ENCODE measurements around the gene DEFB129. TPM values are rescaled to one million over a fixed set of nuclear protein-coding genes. Genes with fewer than 3 reads are reported as not detected.
"Not testable (repeated sequence)": the region's sequence is repeated elsewhere in the genome, so short reads cannot be mapped to it uniquely, and the experiment has no call there.

DEFB129 gene
- total RNA-seq, 4 donors from 2014 or later, result not detected

DNA sequence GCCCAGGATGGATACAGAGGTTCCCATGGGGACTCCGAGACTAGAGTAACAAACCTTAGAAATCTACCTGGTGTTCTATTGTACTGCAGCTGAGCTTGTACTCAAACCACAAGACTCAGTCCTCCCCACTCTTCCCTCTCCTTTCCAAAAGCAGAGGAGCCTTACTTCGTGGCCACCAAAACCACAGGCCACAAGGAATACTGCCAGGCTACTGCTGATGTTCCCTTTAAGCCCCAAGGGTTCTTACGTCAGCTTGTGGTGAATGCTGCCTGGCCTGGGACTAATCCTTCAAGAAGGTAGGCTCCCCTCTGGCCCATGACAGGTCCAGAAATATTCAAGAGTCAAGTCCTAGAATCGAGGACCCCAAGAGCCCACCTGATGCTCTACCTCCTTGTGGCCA, 27.1 kb upstream of the DEFB129 start:
- peaks cover 0 to 5% (median 0%) of the 10 kb centered on the region in 4 donors for H3K9me3 ChIP-seq
- no peak overlapping the region for H3K4me3 ChIP-seq
- no peaks in the 10 kb centered on the region for H3K4me1 ChIP-seq
- TF ChIP-seq EP300 (IDR thresholded peaks at IDR 0.05) (no peak), POLR2A (IDR thresholded peaks at IDR 0.05; ENCODE audit: low read depth) (no peak), POLR2AphosphoS5 (IDR thresholded peaks at IDR 0.05) (no peak)
- TF ChIP-seq, protein P1, sequence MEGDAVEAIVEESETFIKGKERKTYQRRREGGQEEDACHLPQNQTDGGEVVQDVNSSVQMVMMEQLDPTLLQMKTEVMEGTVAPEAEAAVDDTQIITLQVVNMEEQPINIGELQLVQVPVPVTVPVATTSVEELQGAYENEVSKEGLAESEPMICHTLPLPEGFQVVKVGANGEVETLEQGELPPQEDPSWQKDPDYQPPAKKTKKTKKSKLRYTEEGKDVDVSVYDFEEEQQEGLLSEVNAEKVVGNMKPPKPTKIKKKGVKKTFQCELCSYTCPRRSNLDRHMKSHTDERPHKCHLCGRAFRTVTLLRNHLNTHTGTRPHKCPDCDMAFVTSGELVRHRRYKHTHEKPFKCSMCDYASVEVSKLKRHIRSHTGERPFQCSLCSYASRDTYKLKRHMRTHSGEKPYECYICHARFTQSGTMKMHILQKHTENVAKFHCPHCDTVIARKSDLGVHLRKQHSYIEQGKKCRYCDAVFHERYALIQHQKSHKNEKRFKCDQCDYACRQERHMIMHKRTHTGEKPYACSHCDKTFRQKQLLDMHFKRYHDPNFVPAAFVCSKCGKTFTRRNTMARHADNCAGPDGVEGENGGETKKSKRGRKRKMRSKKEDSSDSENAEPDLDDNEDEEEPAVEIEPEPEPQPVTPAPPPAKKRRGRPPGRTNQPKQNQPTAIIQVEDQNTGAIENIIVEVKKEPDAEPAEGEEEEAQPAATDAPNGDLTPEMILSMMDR (IDR thresholded peaks at IDR 0.05), result no peak
- H3K36me3 ChIP-seq, result no peaks in the 10 kb centered on the region
- 60% methylated on average over 4 of the region's 4 CpGs for WGBS
- intact Hi-C loops (cut with DNase I), result no loop called here
- DNase-seq (ENCODE audit: extremely low spot score), result no peak
- H3K27ac ChIP-seq (replicated peaks in 1 of 4), result no peak overlapping the region
- peaks cover 0 to 17% (median 0%) of the 10 kb centered on the region in 4 donors for H3K27me3 ChIP-seq

GRCh38 chr20:203630-204029, 23.4 kb upstream of the DEFB129 start:
- H3K27me3 ChIP-seq; H3K4me1 ChIP-seq; H3K27ac ChIP-seq (replicated peaks in 1 of 4); DNase-seq (ENCODE audit: extremely low spot score); H3K9me3 ChIP-seq; intact Hi-C loops (cut with DNase I); H3K4me3 ChIP-seq; H3K36me3 ChIP-seq: not testable (repeated sequence)
- WGBS, result 67% methylated on average over 4 of the region's 4 CpGs

DNA sequence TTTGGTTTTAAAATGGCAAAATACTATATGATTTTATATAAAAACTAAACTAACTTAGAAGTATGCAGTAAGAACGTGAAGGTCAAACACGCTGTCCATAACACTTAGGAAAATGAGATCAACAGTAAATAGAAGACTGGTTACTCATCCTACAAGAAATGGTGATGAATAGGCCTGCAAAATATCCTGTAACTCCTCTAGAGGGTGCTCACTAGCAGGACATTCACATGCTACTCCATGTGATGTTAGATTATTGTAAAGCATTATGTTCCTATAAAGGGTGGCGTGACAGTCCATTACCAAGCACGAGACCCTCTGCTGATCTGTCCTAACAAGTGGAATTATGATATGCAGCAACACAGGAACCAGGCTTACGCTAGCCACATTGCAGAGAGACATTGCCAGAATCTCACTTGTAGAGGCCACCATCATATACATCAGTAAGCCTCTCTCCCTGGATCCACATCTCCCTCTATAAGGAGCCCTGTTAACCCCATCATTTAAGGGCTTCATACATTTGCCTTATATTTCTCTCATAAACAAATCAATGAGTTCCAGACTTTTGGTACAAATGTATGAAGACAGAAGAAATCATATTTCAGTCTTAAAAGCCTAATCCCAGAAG, 18.0 kb upstream of the DEFB129 start:
- no peaks in the 10 kb centered on the region for H3K27me3 ChIP-seq
- TF ChIP-seq POLR2AphosphoS5 (IDR thresholded peaks at IDR 0.05), result no peak
- TF ChIP-seq, protein P1 (IDR thresholded peaks at IDR 0.05), result peak; percentile 37 to 55 (median 37)
- no peak overlapping the region for H3K27ac ChIP-seq (replicated peaks in 1 of 4)
- H3K36me3 ChIP-seq, result no peaks in the 10 kb centered on the region
- DNase-seq (ENCODE audit: extremely low spot score), result no peak
- intact Hi-C loops (cut with DNase I), result loop anchor here (5.0 kb wide), 2 partner anchors 58 to 123 kb away; no protein-coding TSS in a partner anchor
- peaks cover 0 to 5% (median 0%) of the 10 kb centered on the region in 4 donors for H3K4me1 ChIP-seq
- WGBS, result 18% methylated on average over 5 of the region's 5 CpGs
- no peak overlapping the region for H3K4me3 ChIP-seq
- H3K9me3 ChIP-seq, result no peaks in the 10 kb centered on the region

GRCh38 chr20:210809-211502, 16.1 kb upstream of the DEFB129 start:
- Histone ChIP-seq H3K27ac (replicated peaks in 1 of 4) (no peak overlapping the region), H3K4me1 (peaks cover 0 to 5% (median 0%) of the 10 kb centered on the region in 4 donors), H3K9me3 (no peaks in the 10 kb centered on the region), H3K36me3 (no peaks in the 10 kb centered on the region), H3K27me3 (peaks cover 0 to 10% (median 0%) of the 10 kb centered on the region in 4 donors), H3K4me3 (no peak overlapping the region)
- no peak for DNase-seq (ENCODE audit: extremely low spot score)
- TF ChIP-seq POLR2A (IDR thresholded peaks at IDR 0.05; ENCODE audit: low read depth) (no peak), POLR2AphosphoS5 (IDR thresholded peaks at IDR 0.05) (no peak), EP300 (IDR thresholded peaks at IDR 0.05) (no peak)
- WGBS, result 38% methylated on average over 6 of the region's 7 CpGs
- intact Hi-C loops (cut with DNase I), result no loop called here

DNA sequence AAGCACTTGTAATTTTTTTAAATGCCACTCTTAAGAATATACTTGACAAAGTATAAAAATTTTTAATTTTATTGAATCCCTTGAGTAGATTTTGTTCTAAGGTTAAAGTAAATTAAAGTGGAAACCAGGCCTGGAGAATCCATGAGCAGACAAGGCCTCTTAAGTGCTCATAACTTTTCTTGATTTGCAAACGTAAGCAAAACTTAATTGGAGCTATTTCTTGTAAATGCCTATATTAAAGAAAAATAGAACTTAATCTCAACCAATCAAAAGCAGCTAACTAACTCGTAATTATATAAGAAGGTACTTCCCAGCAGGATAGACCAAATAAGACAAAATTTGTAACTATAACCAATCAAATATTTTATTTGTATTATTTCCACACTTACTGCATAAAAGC, 12.7 kb upstream of the DEFB129 start:
- no peaks in the 10 kb centered on the region for H3K36me3 ChIP-seq

More for the DNA sequence above, 12.7 kb upstream of the DEFB129 start:
- Histone ChIP-seq H3K4me1 (no peaks in the 10 kb centered on the region), H3K4me3 (no peak overlapping the region), H3K9me3 (no peaks in the 10 kb centered on the region), H3K27me3 (peaks cover 0 to 41% (median 0%) of the 10 kb centered on the region in 4 donors), H3K27ac (replicated peaks in 1 of 4) (no peak overlapping the region)
- TF ChIP-seq, protein P1 (IDR thresholded peaks at IDR 0.05), result no peak
- no peak for TF ChIP-seq POLR2AphosphoS5 (IDR thresholded peaks at IDR 0.05)
- no peak for TF ChIP-seq EP300 (IDR thresholded peaks at IDR 0.05)
- no peak for TF ChIP-seq POLR2A (IDR thresholded peaks at IDR 0.05; ENCODE audit: low read depth)
- intact Hi-C loops (cut with DNase I), result no loop called here
- WGBS, result 77% methylated on average over 2 of the region's 2 CpGs
- no peak for DNase-seq (ENCODE audit: extremely low spot score)
